ENCODE results near the gene IL37. TPM values are rescaled to one million over a fixed set of nuclear protein-coding genes. Genes with fewer than 3 reads are reported as not detected.

Gene IL37
- polyA plus RNA-seq, 2 of the 4 experiments (the other 2 are of a cell fraction) = not detected

- TF ChIP-seq ELK1 (IDR thresholded peaks at IDR 0.05; ENCODE audit: low read depth, low read length) = no peak
- no peak for TF ChIP-seq CHD2 (IDR thresholded peaks at IDR 0.05; ENCODE audit: low read length, partially characterized antibody)
- no peak for TF ChIP-seq TFCP2L1 (CRISPR knock-in tag; IDR thresholded peaks at IDR 0.05)
- no peak for TF ChIP-seq E2F6 (IDR thresholded peaks at IDR 0.05; ENCODE audit: borderline replicate concordance, low read depth)
Measured at GRCh38 chr2:112967023-112967422, 56.1 kb downstream of the IL37 start (continued).

Other genes starting within 250 kb of the IL37 start
- gene NT5DC4, start 190.1 kb upstream of the IL37 start, polyA plus RNA-seq (2011; rRNA removed) = not detected in 2 replicates
- gene NT5DC4, start 190.1 kb upstream of the IL37 start, polyA plus RNA-seq (2017; fragmentation: RNase III; extraction: RNeasy Plus Mini Kit Qiagen cat#74134 plus additional on column Dnase treatment) = not detected in 3 replicates
- gene CKAP2L, start 146.6 kb upstream of the IL37 start, polyA plus RNA-seq (2011; rRNA removed) = 11.3 and 14.0 TPM in 2 replicates
- 14.0 to 17.1 TPM (median 15.9 TPM) in 3 replicates for gene CKAP2L, start 146.6 kb upstream of the IL37 start, polyA plus RNA-seq (2017; fragmentation: RNase III; extraction: RNeasy Plus Mini Kit Qiagen cat#74134 plus additional on column Dnase treatment)
- 0.25 and 0.95 TPM in 2 replicates for gene IL1A, start 126.7 kb upstream of the IL37 start, polyA plus RNA-seq (2011; rRNA removed)
- gene IL1A, start 126.7 kb upstream of the IL37 start, polyA plus RNA-seq (2017; fragmentation: RNase III; extraction: RNeasy Plus Mini Kit Qiagen cat#74134 plus additional on column Dnase treatment) = 0.10 to 0.11 TPM in 2 of 3 replicates, not detected in the other
- 0.70 and 0.98 TPM in 2 replicates for gene IL1B, start 74.4 kb upstream of the IL37 start, polyA plus RNA-seq (2011; rRNA removed)
- gene IL1B, start 74.4 kb upstream of the IL37 start, polyA plus RNA-seq (2017; fragmentation: RNase III; extraction: RNeasy Plus Mini Kit Qiagen cat#74134 plus additional on column Dnase treatment) = 0.14 to 0.54 TPM (median 0.38 TPM) in 3 replicates
- 0.13 and 0.16 TPM in 2 replicates for gene IL36G, start 66.8 kb downstream of the IL37 start, polyA plus RNA-seq (2011; rRNA removed)
- not detected in 3 replicates for gene IL36G, start 66.8 kb downstream of the IL37 start, polyA plus RNA-seq (2017; fragmentation: RNase III; extraction: RNeasy Plus Mini Kit Qiagen cat#74134 plus additional on column Dnase treatment)
- gene IL36A, start 94.3 kb downstream of the IL37 start, polyA plus RNA-seq (2011; rRNA removed) = not detected in 2 replicates
- gene IL36A, start 94.3 kb downstream of the IL37 start, polyA plus RNA-seq (2017; fragmentation: RNase III; extraction: RNeasy Plus Mini Kit Qiagen cat#74134 plus additional on column Dnase treatment) = not detected in 3 replicates
- gene IL36B, start 141.7 kb downstream of the IL37 start, polyA plus RNA-seq (2011; rRNA removed) = not detected in 2 replicates
- gene IL36B, start 141.7 kb downstream of the IL37 start, polyA plus RNA-seq (2017; fragmentation: RNase III; extraction: RNeasy Plus Mini Kit Qiagen cat#74134 plus additional on column Dnase treatment) = not detected in 3 replicates
- not detected in 2 replicates for gene IL36RN, start 148.0 kb downstream of the IL37 start, polyA plus RNA-seq (2011; rRNA removed)
- not detected in 3 replicates for gene IL36RN, start 148.0 kb downstream of the IL37 start, polyA plus RNA-seq (2017; fragmentation: RNase III; extraction: RNeasy Plus Mini Kit Qiagen cat#74134 plus additional on column Dnase treatment)
- gene IL1F10, start 156.8 kb downstream of the IL37 start, polyA plus RNA-seq (2011; rRNA removed) = not detected in 2 replicates
- gene IL1F10, start 156.8 kb downstream of the IL37 start, polyA plus RNA-seq (2017; fragmentation: RNase III; extraction: RNeasy Plus Mini Kit Qiagen cat#74134 plus additional on column Dnase treatment) = not detected in 3 replicates
- gene IL1RN, start 216.4 kb downstream of the IL37 start, polyA plus RNA-seq (2011; rRNA removed) = not detected in 2 replicates
- 0.13 TPM in 1 of 3 replicates, not detected in the others for gene IL1RN, start 216.4 kb downstream of the IL37 start, polyA plus RNA-seq (2017; fragmentation: RNase III; extraction: RNeasy Plus Mini Kit Qiagen cat#74134 plus additional on column Dnase treatment)